IPS DF 19.7 (cell line): Measurements from ENCODE around the gene EPAS1.
"Not testable (repeated sequence)": the region's sequence is repeated elsewhere in the genome, so short reads cannot be mapped to it uniquely, and the experiment has no call there.

Experiments used
- DNase-seq: peaks from one replicate; pipeline ENCODE4 v3.0.0-alpha.2; 2013; ENCODE audit warnings: low read depth, low spot score

Gene EPAS1

DNA sequence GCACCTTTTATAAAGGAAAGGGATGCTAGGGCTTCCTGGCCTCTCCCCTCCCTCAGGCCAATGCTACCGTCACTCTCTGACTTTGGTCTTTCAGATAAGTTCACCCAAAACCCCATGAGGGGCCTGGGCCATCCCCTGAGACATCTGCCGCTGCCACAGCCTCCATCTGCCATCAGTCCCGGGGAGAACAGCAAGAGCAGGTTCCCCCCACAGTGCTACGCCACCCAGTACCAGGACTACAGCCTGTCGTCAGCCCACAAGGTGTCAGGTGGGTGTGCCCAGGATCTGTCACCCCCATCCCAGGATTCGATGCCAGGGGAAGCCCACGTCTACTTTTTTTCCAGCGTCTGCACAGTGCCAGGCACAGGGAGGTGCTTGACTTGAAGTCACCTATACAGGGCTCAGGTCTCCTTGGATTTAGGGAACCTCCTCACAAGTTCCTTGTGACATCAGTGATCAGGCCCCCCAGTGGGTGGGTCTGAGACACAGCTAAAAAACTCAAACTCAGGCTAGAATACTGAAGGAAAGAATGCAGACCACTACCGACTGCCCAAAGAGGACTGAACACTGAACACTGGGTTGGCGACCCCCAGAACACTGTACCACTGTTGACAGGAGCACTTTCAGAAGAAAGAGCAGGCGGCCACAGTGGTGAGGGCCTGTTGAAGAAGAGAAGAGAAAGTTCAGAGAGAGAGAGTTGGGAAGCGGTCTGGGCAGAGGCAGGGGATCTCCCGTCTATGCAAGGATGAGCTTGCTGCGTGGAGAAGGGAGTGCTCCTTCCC, 85.3 kb downstream of the EPAS1 start:
- DNase-seq = no peak

DNA sequence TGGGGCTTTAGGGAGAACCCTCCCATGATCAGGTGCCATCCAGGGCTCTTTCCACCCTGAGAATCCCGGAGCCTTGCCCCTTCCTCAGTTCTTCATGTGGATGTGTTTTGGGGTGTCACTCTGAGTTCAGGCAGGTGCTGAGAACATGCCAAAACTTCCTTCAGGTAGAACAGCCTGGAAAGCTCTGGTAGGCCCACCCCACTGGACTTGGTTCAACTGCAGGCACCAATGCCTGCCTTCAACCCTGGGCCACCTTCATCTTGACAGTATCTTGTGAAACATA, 85.8 kb downstream of the EPAS1 start:
- no peak for DNase-seq

DNA sequence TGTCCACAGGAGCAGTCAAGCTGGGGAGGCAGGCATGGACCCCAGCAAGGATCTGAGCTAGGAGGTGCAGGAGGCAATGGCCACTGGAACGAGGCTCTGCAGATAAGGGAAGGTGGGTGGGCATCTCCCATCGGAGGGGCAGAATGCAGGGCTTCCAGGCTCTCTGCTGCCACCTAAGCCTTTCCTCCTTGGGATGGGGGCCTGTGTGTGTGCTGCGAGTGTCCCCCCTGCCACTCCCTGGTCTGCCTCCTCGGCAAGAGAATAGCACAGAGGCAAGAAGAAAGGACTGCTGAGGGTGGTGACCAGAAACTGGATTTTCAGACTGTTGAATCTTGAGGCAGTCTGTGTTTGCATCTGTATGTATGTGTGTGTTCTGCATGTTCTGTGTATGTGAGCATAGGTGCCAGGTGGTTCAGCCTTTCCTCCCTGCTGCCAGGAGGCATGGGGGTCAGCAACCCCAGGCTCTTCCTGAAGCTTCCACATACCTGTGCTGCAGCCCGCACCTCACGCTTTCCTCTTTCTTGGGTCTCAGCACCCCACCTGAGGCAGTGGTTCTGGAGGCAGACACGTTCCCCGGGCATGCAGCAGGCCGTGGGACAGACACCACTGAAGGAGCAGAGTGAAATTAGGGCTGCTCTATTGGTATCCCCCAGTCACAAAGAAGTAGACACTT, 86.7 kb downstream of the EPAS1 start:
- DNase-seq = no peak

DNA sequence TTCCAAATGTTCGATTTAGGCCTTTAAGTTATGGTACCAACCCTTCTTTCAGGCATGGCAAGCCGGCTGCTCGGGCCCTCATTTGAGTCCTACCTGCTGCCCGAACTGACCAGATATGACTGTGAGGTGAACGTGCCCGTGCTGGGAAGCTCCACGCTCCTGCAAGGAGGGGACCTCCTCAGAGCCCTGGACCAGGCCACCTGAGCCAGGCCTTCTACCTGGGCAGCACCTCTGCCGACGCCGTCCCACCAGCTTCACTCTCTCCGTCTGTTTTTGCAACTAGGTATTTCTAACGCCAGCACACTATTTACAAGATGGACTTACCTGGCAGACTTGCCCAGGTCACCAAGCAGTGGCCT, 87.2 kb downstream of the EPAS1 start:
- no peak for DNase-seq

DNA sequence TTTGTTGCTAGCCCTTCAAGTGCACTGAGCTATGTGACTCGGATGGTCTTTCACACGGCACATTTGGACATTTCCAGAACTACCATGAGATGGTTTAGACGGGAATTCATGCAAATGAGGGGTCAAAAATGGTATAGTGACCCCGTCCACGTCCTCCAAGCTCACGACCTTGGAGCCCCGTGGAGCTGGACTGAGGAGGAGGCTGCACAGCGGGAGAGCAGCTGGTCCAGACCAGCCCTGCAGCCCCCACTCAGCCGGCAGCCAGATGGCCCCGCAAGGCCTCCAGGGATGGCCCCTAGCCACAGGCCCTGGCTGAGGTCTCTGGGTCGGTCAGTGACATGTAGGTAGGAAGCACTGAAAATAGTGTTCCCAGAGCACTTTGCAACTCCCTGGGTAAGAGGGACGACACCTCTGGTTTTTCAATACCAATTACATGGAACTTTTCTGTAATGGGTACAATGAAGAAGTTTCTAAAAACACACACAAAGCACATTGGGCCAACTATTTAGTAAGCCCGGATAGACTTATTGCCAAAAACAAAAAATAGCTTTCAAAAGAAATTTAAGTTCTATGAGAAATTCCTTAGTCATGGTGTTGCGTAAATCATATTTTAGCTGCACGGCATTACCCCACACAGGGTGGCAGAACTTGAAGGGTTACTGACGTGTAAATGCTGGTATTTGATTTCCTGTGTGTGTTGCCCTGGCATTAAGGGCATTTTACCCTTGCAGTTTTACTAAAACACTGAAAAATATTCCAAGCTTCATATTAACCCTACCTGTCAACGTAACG, 88.8 kb downstream of the EPAS1 start:
- DNase-seq = no peak

GRCh38 chr2:46386763-46387162, 89.6 kb downstream of the EPAS1 start:
- no peak for DNase-seq

DNA sequence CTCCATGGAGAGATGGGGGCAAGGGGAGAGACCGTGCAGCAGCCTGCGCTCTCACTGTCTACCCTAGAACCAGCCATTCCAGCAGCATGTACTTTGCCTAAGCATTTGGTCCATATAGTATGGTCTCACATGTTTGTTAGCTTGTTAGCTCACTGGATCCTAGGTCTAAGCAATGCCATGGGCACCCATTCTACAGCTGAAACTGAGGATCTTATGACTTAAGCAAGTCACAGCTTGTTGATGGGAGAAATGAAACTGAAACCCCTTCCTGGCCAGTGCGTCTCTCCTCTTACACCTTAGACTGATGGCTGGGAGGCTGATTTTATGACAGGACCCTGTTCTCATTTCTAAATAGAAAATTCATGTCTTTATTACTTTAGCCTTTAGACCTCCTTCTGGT, 90.1 kb downstream of the EPAS1 start:
- DNase-seq = no peak

- no peak for DNase-seq
Measured at GRCh38 chr2:46387886-46388515, 90.8 kb downstream of the EPAS1 start.

DNA sequence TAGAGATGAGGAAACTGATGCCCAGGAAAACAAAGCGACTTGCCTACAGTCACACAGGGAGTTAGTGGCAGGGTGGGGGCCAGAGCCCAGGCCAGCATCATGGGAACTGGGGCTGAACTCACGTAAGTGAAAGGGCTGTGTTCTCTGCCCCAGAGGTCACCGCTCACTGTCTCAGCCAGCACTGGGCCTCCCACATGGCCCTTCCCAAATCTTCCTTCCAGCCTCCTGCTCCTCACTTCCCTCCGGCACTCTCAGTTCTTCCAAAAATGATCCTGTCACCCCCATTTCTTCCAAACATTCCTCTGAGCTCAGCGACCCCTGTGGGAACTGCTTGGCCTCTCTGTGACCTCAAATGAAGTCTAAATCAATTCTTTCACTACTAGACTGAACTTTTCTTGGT, 91.7 kb downstream of the EPAS1 start:
- no peak for DNase-seq

GRCh38 chr2:46389417-46389916, 92.3 kb downstream of the EPAS1 start:
- no peak for DNase-seq

GRCh38 chr2:46390036-46390435, 92.8 kb downstream of the EPAS1 start:
- DNase-seq = no peak

DNA sequence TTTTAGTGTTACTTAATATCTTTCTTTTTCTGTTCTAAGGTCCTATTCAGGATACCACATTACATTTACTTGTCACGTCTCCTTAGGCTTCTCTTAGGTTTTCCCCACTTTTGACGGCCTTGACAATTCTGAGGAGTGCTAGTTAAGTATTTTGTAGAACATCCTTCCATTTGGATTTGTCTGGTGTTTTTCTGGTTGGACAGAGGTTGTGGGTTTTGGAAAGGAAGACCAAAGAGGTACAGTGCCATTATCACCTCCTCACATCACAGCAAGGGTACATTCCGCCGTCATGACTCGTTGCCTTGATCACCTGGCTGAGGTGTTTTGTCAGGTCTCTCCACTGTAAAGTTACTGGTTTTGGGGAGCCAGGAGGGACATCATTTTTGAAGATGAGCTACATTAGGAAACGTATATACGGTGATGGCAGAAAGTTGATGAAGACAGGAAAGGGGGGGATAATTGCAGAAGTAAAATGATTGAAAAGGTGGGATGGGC, 93.7 kb downstream of the EPAS1 start:
- no peak for DNase-seq

GRCh38 chr2:46392561-46393346, 95.5 kb downstream of the EPAS1 start:
- no peak for DNase-seq

- DNase-seq = no peak
Measured at GRCh38 chr2:46393347-46393820, 96.2 kb downstream of the EPAS1 start.

DNA sequence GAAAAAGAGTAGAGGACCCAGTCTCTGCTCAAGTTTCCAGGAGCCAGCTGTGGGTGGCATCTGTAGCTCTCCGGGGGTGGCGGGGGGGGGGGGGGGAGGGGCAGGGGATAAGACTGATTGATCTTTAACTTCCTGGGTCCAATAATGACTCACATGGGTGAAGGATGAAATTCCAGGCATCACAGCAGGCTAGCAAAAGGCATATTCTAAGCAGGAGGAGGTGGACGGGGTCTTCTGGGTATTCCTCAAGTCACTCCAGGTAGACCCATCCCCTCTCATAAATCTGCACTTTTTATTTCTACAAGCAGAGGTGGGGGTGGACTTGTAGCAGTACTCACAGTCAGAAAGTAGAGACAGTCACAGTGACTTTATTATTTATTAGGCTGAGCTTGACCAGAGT, 96.7 kb downstream of the EPAS1 start:
- DNase-seq = no peak

DNA sequence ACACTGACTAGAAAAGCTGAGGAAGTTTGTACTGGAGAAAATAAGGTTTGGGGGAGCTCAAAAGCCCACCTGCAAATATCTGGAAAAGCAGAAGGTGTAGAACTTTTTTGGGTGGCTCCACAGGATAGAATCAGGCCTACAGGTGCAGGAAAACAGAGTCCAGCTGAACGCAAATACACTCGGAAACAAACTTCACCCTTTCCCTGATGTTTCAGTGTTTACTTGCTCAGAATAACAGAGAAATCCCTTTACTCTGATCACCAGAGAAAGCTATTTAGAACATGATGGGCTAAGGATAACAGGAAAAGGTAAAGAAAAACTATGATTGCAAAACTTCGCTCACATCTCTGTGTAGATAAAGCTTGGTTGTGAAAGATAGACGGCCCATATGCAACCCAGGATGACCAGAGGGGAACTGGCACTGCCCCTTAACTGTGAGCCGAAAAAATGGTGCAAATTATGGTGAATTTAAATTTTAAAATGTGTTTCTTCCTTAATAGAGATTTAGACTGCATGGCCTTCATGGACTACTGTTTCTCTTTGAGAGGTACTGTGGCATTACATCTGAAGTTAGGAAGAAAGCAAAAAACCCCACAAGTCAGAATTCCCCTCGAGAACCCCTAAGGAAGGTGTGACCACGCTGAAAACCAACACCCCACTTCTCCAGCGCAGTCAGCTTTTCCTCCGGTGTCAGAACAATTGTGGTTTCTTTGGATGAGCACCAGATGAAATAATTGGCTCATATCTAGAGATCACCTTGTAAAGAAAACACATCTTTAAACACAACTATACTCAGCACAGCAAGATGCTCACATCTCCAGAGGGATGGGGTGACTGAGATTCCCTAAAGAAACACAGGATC, 97.7 kb downstream of the EPAS1 start:
- DNase-seq = no peak

DNA sequence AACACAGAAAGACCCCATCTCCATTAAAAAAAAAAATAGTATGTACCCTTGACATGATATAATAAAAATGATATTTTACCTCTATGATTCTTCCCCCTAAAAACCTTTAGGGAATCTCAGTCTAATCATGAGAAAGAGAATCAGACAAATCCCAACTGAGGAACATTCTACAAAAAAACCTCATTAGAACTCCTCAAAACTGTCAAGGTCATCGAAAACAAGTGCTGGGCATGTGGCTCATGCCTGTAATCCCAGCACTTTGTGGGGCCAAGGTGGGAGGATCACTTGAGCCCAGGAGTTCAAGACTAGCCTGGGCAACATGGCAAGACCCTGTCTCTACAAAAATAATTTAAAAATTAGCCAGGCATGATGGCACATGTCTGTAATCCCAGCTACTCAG, 98.5 kb downstream of the EPAS1 start:
- DNase-seq = not testable (repeated sequence)

DNA sequence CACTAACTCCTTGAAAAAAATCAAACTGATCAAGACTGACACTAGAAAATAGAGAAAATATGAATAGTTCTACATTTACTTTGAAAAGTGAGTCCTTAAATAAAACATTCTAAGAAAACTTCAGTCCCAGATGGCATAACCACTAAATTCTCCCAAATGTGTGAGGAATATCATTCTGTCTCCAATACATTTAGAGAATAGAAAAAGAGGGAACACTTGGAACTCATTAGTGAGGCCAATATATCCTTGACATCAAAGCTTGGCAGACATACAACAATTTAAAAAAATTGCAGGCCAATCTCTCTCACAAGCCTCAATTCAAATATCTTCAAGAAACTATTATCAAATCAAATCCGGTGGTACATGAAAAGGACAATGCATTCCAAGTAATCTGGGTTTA, 102.8 kb downstream of the EPAS1 start:
- no peak for DNase-seq

- no peak for DNase-seq
Measured at GRCh38 chr2:46402874-46403273, 105.7 kb downstream of the EPAS1 start.

GRCh38 chr2:46404181-46404759, 107.1 kb downstream of the EPAS1 start:
- no peak for DNase-seq
